ENCODE measurements around the gene CDC26.
"Not testable (repeated sequence)": the region's sequence is repeated elsewhere in the genome, so short reads cannot be mapped to it uniquely, and the experiment has no call there.

Gene CDC26

GRCh38 chr9:113255438-113255837 is 19.9 kb downstream of the CDC26 start:
- no peaks in the 10 kb centered on the region for H3F3A ChIP-seq (ENCODE audit: insufficient read depth, low read length)
- H3K27ac ChIP-seq (ENCODE audit: low read depth, low read length, poor library complexity, severe bottlenecking) = no peak overlapping the region
- H3K9me3 ChIP-seq (ENCODE audit: low read length) = no peaks in the 10 kb centered on the region
- H3K4me2 ChIP-seq (ENCODE audit: low read length) = no peak overlapping the region
- no peak for TF ChIP-seq EZH2 (IDR thresholded peaks at IDR 0.05; ENCODE audit: borderline replicate concordance, low read length)
- TF ChIP-seq CTCF (IDR thresholded peaks at IDR 0.05; ENCODE audit: low read length) = no peak
- no peak overlapping the region for H3K9ac ChIP-seq (ENCODE audit: low read length)
- H3K4me1 ChIP-seq (ENCODE audit: insufficient read depth, low read length, severe bottlenecking) = no peaks in the 10 kb centered on the region
- no peaks in the 10 kb centered on the region for H4K20me1 ChIP-seq (ENCODE audit: insufficient read depth, low read length)
- H2AFZ ChIP-seq (ENCODE audit: low read length) = no peak overlapping the region
- H3K27me3 ChIP-seq (ENCODE audit: insufficient read depth, low read length) = no peaks in the 10 kb centered on the region
- H3K9me2 ChIP-seq (ENCODE audit: low read depth, low read length) = no peaks in the 10 kb centered on the region
- H3K4me3 ChIP-seq (ENCODE audit: low read depth, low read length, poor library complexity, severe bottlenecking) = no peak overlapping the region
- H3K79me2 ChIP-seq (ENCODE audit: insufficient read depth, low read length) = no peaks in the 10 kb centered on the region
- peaks cover 22% of the 10 kb centered on the region for H3K36me3 ChIP-seq (ENCODE audit: insufficient read depth, low read length)

- no peak for TF ChIP-seq CTCF (IDR thresholded peaks at IDR 0.05; ENCODE audit: low read length)
- no peak for TF ChIP-seq EZH2 (IDR thresholded peaks at IDR 0.05; ENCODE audit: borderline replicate concordance, low read length)
- H3K36me3 ChIP-seq (ENCODE audit: insufficient read depth, low read length) = peaks cover 19% of the 10 kb centered on the region
- H3K4me2 ChIP-seq (ENCODE audit: low read length) = no peak overlapping the region
Measured at GRCh38 chr9:113254991-113255390, 20.4 kb downstream of the CDC26 start.

GRCh38 chr9:113250807-113251206 is 24.6 kb downstream of the CDC26 start:
- Histone ChIP-seq H3K9me2 (ENCODE audit: low read depth, low read length) (no peaks in the 10 kb centered on the region), H3K27me3 (ENCODE audit: insufficient read depth, low read length) (no peaks in the 10 kb centered on the region), H3K79me2 (ENCODE audit: insufficient read depth, low read length) (no peaks in the 10 kb centered on the region), H3K4me2 (ENCODE audit: low read length) (no peak overlapping the region), H2AFZ (ENCODE audit: low read length) (no peak overlapping the region), H3F3A (ENCODE audit: insufficient read depth, low read length) (no peaks in the 10 kb centered on the region), H3K9ac (ENCODE audit: low read length) (no peak overlapping the region), H4K20me1 (ENCODE audit: insufficient read depth, low read length) (no peaks in the 10 kb centered on the region), H3K4me1 (ENCODE audit: insufficient read depth, low read length, severe bottlenecking) (peaks cover 3% of the 10 kb centered on the region), H3K9me3 (ENCODE audit: low read length) (no peaks in the 10 kb centered on the region), H3K36me3 (ENCODE audit: insufficient read depth, low read length) (no peaks in the 10 kb centered on the region), H3K4me3 (ENCODE audit: low read depth, low read length, poor library complexity, severe bottlenecking) (no peak overlapping the region), H3K27ac (ENCODE audit: low read depth, low read length, poor library complexity, severe bottlenecking) (no peak overlapping the region)
- TF ChIP-seq CTCF (IDR thresholded peaks at IDR 0.05; ENCODE audit: low read length) = no peak
- no peak for TF ChIP-seq EZH2 (IDR thresholded peaks at IDR 0.05; ENCODE audit: borderline replicate concordance, low read length)

More at GRCh38 chr9:113254991-113255390, 20.4 kb downstream of the CDC26 start:
- Histone ChIP-seq H3K9ac (ENCODE audit: low read length) (no peak overlapping the region), H3K4me1 (ENCODE audit: insufficient read depth, low read length, severe bottlenecking) (no peaks in the 10 kb centered on the region), H3K9me3 (ENCODE audit: low read length) (no peaks in the 10 kb centered on the region), H3K4me3 (ENCODE audit: low read depth, low read length, poor library complexity, severe bottlenecking) (no peak overlapping the region), H3K9me2 (ENCODE audit: low read depth, low read length) (no peaks in the 10 kb centered on the region), H3K79me2 (ENCODE audit: insufficient read depth, low read length) (no peaks in the 10 kb centered on the region), H2AFZ (ENCODE audit: low read length) (no peak overlapping the region), H3K27ac (ENCODE audit: low read depth, low read length, poor library complexity, severe bottlenecking) (no peak overlapping the region), H3K27me3 (ENCODE audit: insufficient read depth, low read length) (no peaks in the 10 kb centered on the region), H3F3A (ENCODE audit: insufficient read depth, low read length) (no peaks in the 10 kb centered on the region), H4K20me1 (ENCODE audit: insufficient read depth, low read length) (no peaks in the 10 kb centered on the region)

GRCh38 chr9:113249661-113250060 is 25.7 kb downstream of the CDC26 start:
- H3K79me2 ChIP-seq (ENCODE audit: insufficient read depth, low read length); H3K4me1 ChIP-seq (ENCODE audit: insufficient read depth, low read length, severe bottlenecking); H3K27me3 ChIP-seq (ENCODE audit: insufficient read depth, low read length); H3K9me3 ChIP-seq (ENCODE audit: low read length); H3K4me2 ChIP-seq (ENCODE audit: low read length); H3K9me2 ChIP-seq (ENCODE audit: low read depth, low read length); H3K9ac ChIP-seq (ENCODE audit: low read length); H3K27ac ChIP-seq (ENCODE audit: low read depth, low read length, poor library complexity, severe bottlenecking); H3K36me3 ChIP-seq (ENCODE audit: insufficient read depth, low read length); H3F3A ChIP-seq (ENCODE audit: insufficient read depth, low read length); H4K20me1 ChIP-seq (ENCODE audit: insufficient read depth, low read length); H3K4me3 ChIP-seq (ENCODE audit: low read depth, low read length, poor library complexity, severe bottlenecking); H2AFZ ChIP-seq (ENCODE audit: low read length): not testable (repeated sequence)

All from OCI-LY1 (cell line).